ENCODE measurements around the gene HEPN1.

GRCh38 chr11:124880958-124881357 lies 38.1 kb upstream of the HEPN1 start:
- no peak for TF ChIP-seq CTCF (IDR thresholded peaks at IDR 0.05)
- TF ChIP-seq POLR2A (IDR thresholded peaks at IDR 0.05): no peak
- TF ChIP-seq POLR2AphosphoS5 (IDR thresholded peaks at IDR 0.05): no peak

All from prostate gland (tissue), 2 donors.